Neuronal stem cell (in vitro differentiated cells): Measurements from ENCODE around the gene PSMD11.

ENCODE experiments used
- DNase-seq: peaks from one replicate; pipeline ENCODE4 v3.0.0-alpha.2; 2013; ENCODE audit warnings: low spot score
- H2AFZ ChIP-seq: one replicate; pipeline ENCODE4 v1.6.1; 2013; ENCODE audit warnings: mild to moderate bottlenecking, low read length, inconsistent platforms
- H2AK5ac ChIP-seq: 2 replicates; pipeline ENCODE4 v1.6.1; 2013; ENCODE audit warnings: low read depth, mild to moderate bottlenecking, inconsistent platforms, low read length, moderate library complexity, mixed read lengths
- H2BK120ac ChIP-seq: 2 replicates; pipeline ENCODE4 v1.6.1; 2013; ENCODE audit warnings: low read depth, mild to moderate bottlenecking, inconsistent platforms, low read length, moderate library complexity, mixed read lengths
- H2BK12ac ChIP-seq: one replicate; pipeline ENCODE4 v1.6.1; 2013; ENCODE audit warnings: low read length, inconsistent platforms
- H2BK15ac ChIP-seq: 2 replicates; pipeline ENCODE4 v1.6.1; 2013; ENCODE audit warnings: mild to moderate bottlenecking, low read length, inconsistent platforms, mixed read lengths
- H2BK5ac ChIP-seq: one replicate; pipeline ENCODE4 v1.6.1; 2013; ENCODE audit warnings: inconsistent platforms, mild to moderate bottlenecking, low read length, moderate library complexity
- H3K14ac ChIP-seq: one replicate; pipeline ENCODE4 v1.6.1; 2013; ENCODE audit warnings: low read length, inconsistent platforms
- H3K18ac ChIP-seq: 2 replicates; pipeline ENCODE4 v1.6.1; 2013; ENCODE audit warnings: low read length, inconsistent platforms
- H3K23ac ChIP-seq: 2 replicates; pipeline ENCODE4 v1.6.1; 2013; ENCODE audit warnings: low read depth, mild to moderate bottlenecking, mixed read lengths, low read length, inconsistent platforms; ENCODE audit not compliant: poor library complexity
- H3K27ac ChIP-seq: replicated peaks from 3 replicates; pipeline ENCODE4 v1.5.1; 2013; ENCODE audit warnings: low read length, inconsistent platforms
- H3K27me3 ChIP-seq, 3 experiments: 2 replicates each; pipeline ENCODE4 v1.6.1; 2013; ENCODE audit warnings: low read length in 3 of 3, mild to moderate bottlenecking in 2 of 3, inconsistent platforms in 1 of 3, low read depth in 1 of 3, mixed read lengths in 1 of 3, moderate library complexity in 1 of 3; ENCODE audit not compliant: control insufficient read depth in 3 of 3, insufficient read depth in 3 of 3
- H3K36me3 ChIP-seq, 2 donors: replicated peaks in 1 of 2; 2 replicates each; pipeline ENCODE4 v1.6.1; 2013; ENCODE audit warnings: low read length in 2 of 2; ENCODE audit not compliant: control insufficient read depth in 2 of 2, insufficient read depth in 2 of 2
- H3K4ac ChIP-seq: 2 replicates; pipeline ENCODE4 v1.6.1; 2013; ENCODE audit warnings: inconsistent platforms, mild to moderate bottlenecking, low read length, moderate library complexity
- H3K4me1 ChIP-seq, 2 donors: 1 replicate in 1 of 2; 2 replicates in 1 of 2; pipeline ENCODE4 v1.6.1; 2013; ENCODE audit warnings: low read length in 2 of 2, low read depth in 1 of 2; ENCODE audit not compliant: control insufficient read depth in 2 of 2, insufficient read depth in 1 of 2
- H3K4me2 ChIP-seq: one replicate; pipeline ENCODE4 v1.6.1; 2013; ENCODE audit warnings: mild to moderate bottlenecking, low read length, inconsistent platforms; ENCODE audit not compliant: insufficient read depth, poor library complexity, severe bottlenecking
- H3K4me3 ChIP-seq, 2 donors: 2 replicates each; pipeline ENCODE4 v1.5.1; 2013; ENCODE audit warnings: low read length in 2 of 2, mild to moderate bottlenecking in 2 of 2, inconsistent platforms in 1 of 2, moderate library complexity in 1 of 2
- H3K79me1 ChIP-seq: one replicate; pipeline ENCODE4 v1.6.1; 2013; ENCODE audit warnings: low read depth, mild to moderate bottlenecking, inconsistent platforms, low read length, moderate library complexity
- H3K9ac ChIP-seq: one replicate; pipeline ENCODE4 v1.6.1; 2013; ENCODE audit warnings: mild to moderate bottlenecking, low read depth, low read length, inconsistent platforms; ENCODE audit not compliant: poor library complexity
- H3K9me3 ChIP-seq, 2 donors: replicated peaks in 1 of 2; 2 replicates each; pipeline versions ENCODE3 to v1.6.1; 2013; ENCODE audit warnings: low read length in 2 of 2, mild to moderate bottlenecking in 2 of 2, inconsistent platforms in 1 of 2, low read depth in 1 of 2, mixed read lengths in 1 of 2, moderate library complexity in 1 of 2; ENCODE audit not compliant: control insufficient read depth in 2 of 2, insufficient read depth in 1 of 2
- H4K8ac ChIP-seq: one replicate; pipeline ENCODE4 v1.6.1; 2013; ENCODE audit warnings: low read depth, mild to moderate bottlenecking, inconsistent platforms, low read length, moderate library complexity
- H4K91ac ChIP-seq: one replicate; pipeline ENCODE4 v1.6.1; 2013; ENCODE audit warnings: low read length, low read depth, mild to moderate bottlenecking, inconsistent platforms; ENCODE audit not compliant: poor library complexity
- WGBS, 2 donors: extraction: QIAGEN DNeasy Blood & Tissue Kit; methylation state at CpG; one replicate each; pipeline ENCODE4 v1.1.7; 2013; ENCODE audit warnings: missing lambda C conversion rate in 2 of 2, mixed read lengths in 1 of 2; ENCODE audit not compliant: insufficient read length in 2 of 2, insufficient replicate concordance in 1 of 2; ENCODE audit errors: extremely low coverage in 2 of 2; 5-methylcytosine and 5-hydroxymethylcytosine counted together

The PSMD11 gene

GRCh38 chr17:32496395-32497073 lies 52.2 kb downstream of the PSMD11 start:
- Histone ChIP-seq H3K36me3 (no peaks in the 10 kb centered on the region), H3K23ac (no peak overlapping the region), H3K27ac (no peak overlapping the region), H3K79me1 (no peaks in the 10 kb centered on the region), H3K4me3 (no peak overlapping the region), H3K27me3 (no peaks in the 10 kb centered on the region), H2BK12ac (no peak overlapping the region), H2BK5ac (no peak overlapping the region), H2BK120ac (no peak overlapping the region), H3K4ac (no peak overlapping the region), H3K18ac (peak overlapping the region; percentile 32), H2BK15ac (no peak overlapping the region), H3K4me2 (no peak overlapping the region), H3K4me1 (peaks cover 10 to 13% of the 10 kb centered on the region in 2 donors), H2AFZ (no peak overlapping the region), H3K9me3 (no peaks in the 10 kb centered on the region), H4K8ac (no peak overlapping the region), H4K91ac (no peak overlapping the region), H3K9ac (no peak overlapping the region), H3K14ac (no peak overlapping the region), H2AK5ac (peak overlapping the region; percentile 79)
- no peak for DNase-seq
- no CpG with 5 or more reads among the region's 16 CpGs for WGBS, 2 donors

GRCh38 chr17:32497431-32498205 lies 53.3 kb downstream of the PSMD11 start:
- H4K8ac ChIP-seq, result no peak overlapping the region
- H3K4me2 ChIP-seq, result no peak overlapping the region
- WGBS, 2 donors, result no CpG with 5 or more reads among the region's 18 CpGs
- H2AFZ ChIP-seq, result peak overlapping the region; percentile 40
- no peak overlapping the region for H3K4me3 ChIP-seq
- no peak overlapping the region for H2AK5ac ChIP-seq
- H2BK15ac ChIP-seq, result no peak overlapping the region
- H4K91ac ChIP-seq, result no peak overlapping the region
- H3K9me3 ChIP-seq, result peaks cover 0 to 5% of the 10 kb centered on the region in 2 donors
- peaks cover 3 to 7% of the 10 kb centered on the region in 2 donors for H3K4me1 ChIP-seq
- H3K23ac ChIP-seq, result no peak overlapping the region
- no peak overlapping the region for H3K4ac ChIP-seq
- H2BK5ac ChIP-seq, result no peak overlapping the region
- H3K79me1 ChIP-seq, result no peaks in the 10 kb centered on the region
- H3K9ac ChIP-seq, result no peak overlapping the region
- H3K27ac ChIP-seq, result no peak overlapping the region
- no peak for DNase-seq
- H3K18ac ChIP-seq, result peak overlapping the region; percentile 46
- peak overlapping the region; percentile 92 for H3K14ac ChIP-seq
- H2BK12ac ChIP-seq, result no peak overlapping the region
- no peaks in the 10 kb centered on the region for H3K36me3 ChIP-seq
- no peaks in the 10 kb centered on the region for H3K27me3 ChIP-seq
- H2BK120ac ChIP-seq, result no peak overlapping the region

GRCh38 chr17:32498391-32498790 lies 54.1 kb downstream of the PSMD11 start:
- H3K4ac ChIP-seq, result no peak overlapping the region
- peak overlapping the region; percentile 40 for H2AFZ ChIP-seq
- peaks cover 0 to 5% of the 10 kb centered on the region in 2 donors for H3K9me3 ChIP-seq
- H4K8ac ChIP-seq, result no peak overlapping the region
- H2BK120ac ChIP-seq, result no peak overlapping the region
- H3K36me3 ChIP-seq, result no peaks in the 10 kb centered on the region
- H3K4me2 ChIP-seq, result no peak overlapping the region
- no peak overlapping the region for H3K18ac ChIP-seq
- no peak overlapping the region for H3K27ac ChIP-seq
- H3K27me3 ChIP-seq, result no peaks in the 10 kb centered on the region
- WGBS, 2 donors, result no CpG with 5 or more reads among the region's 9 CpGs
- DNase-seq, result no peak
- no peak overlapping the region for H2BK5ac ChIP-seq
- H2BK12ac ChIP-seq, result no peak overlapping the region
- no peaks in the 10 kb centered on the region for H3K79me1 ChIP-seq
- H3K4me1 ChIP-seq, result peaks cover 3 to 9% of the 10 kb centered on the region in 2 donors
- H3K14ac ChIP-seq, result no peak overlapping the region
- H4K91ac ChIP-seq, result no peak overlapping the region
- H2AK5ac ChIP-seq, result no peak overlapping the region
- H3K9ac ChIP-seq, result no peak overlapping the region
- H3K4me3 ChIP-seq, result no peak overlapping the region
- no peak overlapping the region for H3K23ac ChIP-seq
- no peak overlapping the region for H2BK15ac ChIP-seq

- Histone ChIP-seq H3K4ac (no peak overlapping the region), H2AK5ac (no peak overlapping the region), H3K23ac (no peak overlapping the region), H3K27me3 (no peaks in the 10 kb centered on the region), H3K9me3 (peaks cover 0 to 17% of the 10 kb centered on the region in 2 donors), H3K27ac (no peak overlapping the region), H3K4me1 (peaks cover 6 to 16% of the 10 kb centered on the region in 2 donors), H3K4me3 (no peak overlapping the region), H3K4me2 (no peak overlapping the region), H3K79me1 (no peaks in the 10 kb centered on the region), H2AFZ (no peak overlapping the region), H4K8ac (no peak overlapping the region), H2BK15ac (no peak overlapping the region), H3K36me3 (no peaks in the 10 kb centered on the region), H3K14ac (no peak overlapping the region), H4K91ac (no peak overlapping the region), H2BK120ac (no peak overlapping the region), H3K9ac (no peak overlapping the region), H2BK12ac (no peak overlapping the region), H2BK5ac (no peak overlapping the region), H3K18ac (no peak overlapping the region)
- no CpG with 5 or more reads among the region's 3 CpGs for WGBS, 2 donors
- DNase-seq, result no peak
Measured at GRCh38 chr17:32502013-32502412, 57.7 kb downstream of the PSMD11 start.
